Measurements from ENCODE around the gene SLC25A26.

DNA sequence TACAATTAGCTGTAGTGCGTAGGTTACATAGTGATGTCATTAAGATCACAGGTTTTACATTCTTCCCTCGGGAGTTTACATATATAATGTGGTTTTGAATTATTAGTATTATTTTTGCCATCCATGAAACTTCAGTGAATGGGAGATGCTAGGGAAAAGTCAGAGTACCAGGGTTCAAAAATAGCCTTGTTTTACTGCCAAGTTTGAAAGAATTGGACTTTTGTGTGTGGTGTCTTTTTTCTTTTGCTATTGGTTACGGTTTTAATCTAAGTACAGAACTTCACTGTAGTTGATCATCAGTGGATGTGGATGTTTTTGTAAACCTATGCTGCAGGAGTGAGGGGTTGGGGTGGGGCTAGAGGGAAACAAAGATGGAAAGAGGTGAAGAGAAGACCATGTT is 20.7 kb downstream of the SLC25A26 start:
- TF ChIP-seq POLR2A (IDR thresholded peaks at IDR 0.05): no peak
- TF ChIP-seq, protein P1, sequence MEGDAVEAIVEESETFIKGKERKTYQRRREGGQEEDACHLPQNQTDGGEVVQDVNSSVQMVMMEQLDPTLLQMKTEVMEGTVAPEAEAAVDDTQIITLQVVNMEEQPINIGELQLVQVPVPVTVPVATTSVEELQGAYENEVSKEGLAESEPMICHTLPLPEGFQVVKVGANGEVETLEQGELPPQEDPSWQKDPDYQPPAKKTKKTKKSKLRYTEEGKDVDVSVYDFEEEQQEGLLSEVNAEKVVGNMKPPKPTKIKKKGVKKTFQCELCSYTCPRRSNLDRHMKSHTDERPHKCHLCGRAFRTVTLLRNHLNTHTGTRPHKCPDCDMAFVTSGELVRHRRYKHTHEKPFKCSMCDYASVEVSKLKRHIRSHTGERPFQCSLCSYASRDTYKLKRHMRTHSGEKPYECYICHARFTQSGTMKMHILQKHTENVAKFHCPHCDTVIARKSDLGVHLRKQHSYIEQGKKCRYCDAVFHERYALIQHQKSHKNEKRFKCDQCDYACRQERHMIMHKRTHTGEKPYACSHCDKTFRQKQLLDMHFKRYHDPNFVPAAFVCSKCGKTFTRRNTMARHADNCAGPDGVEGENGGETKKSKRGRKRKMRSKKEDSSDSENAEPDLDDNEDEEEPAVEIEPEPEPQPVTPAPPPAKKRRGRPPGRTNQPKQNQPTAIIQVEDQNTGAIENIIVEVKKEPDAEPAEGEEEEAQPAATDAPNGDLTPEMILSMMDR (IDR thresholded peaks at IDR 0.05): no peak
- no peak for TF ChIP-seq POLR2AphosphoS5 (IDR thresholded peaks at IDR 0.05)

Measured in sigmoid colon (tissue), 4 donors.